Measurements from ENCODE around the gene TMEM151A.

The TMEM151A gene

GRCh38 chr11:66322732-66323427 lies 31.2 kb downstream of the TMEM151A start:
- no peak for DNase-seq (ENCODE audit: insufficient read length, low spot score)
- no peak for FAIRE-seq
- no peak for TF ChIP-seq POLR2A (IDR thresholded peaks at IDR 0.05; ENCODE audit: low read depth, low read length)

GRCh38 chr11:66323684-66324083 lies 32.0 kb downstream of the TMEM151A start:
- DNase-seq (ENCODE audit: insufficient read length, low spot score) (no peak), FAIRE-seq (no peak)
- no peak for TF ChIP-seq POLR2A (IDR thresholded peaks at IDR 0.05; ENCODE audit: low read depth, low read length)

- FAIRE-seq, result no peak
- no peak for TF ChIP-seq POLR2A (IDR thresholded peaks at IDR 0.05; ENCODE audit: low read depth, low read length)
- DNase-seq (ENCODE audit: insufficient read length, low spot score), result no peak
Observed at GRCh38 chr11:66324664-66325063, 33.0 kb downstream of the TMEM151A start.

- FAIRE-seq, result no peak
- TF ChIP-seq POLR2A (IDR thresholded peaks at IDR 0.05; ENCODE audit: low read depth, low read length), result no peak
- no peak for DNase-seq (ENCODE audit: insufficient read length, low spot score)
Observed at GRCh38 chr11:66325263-66325671, 33.6 kb downstream of the TMEM151A start.

GRCh38 chr11:66326261-66327111 lies 34.8 kb downstream of the TMEM151A start:
- DNase-seq (ENCODE audit: insufficient read length, low spot score), result peak; percentile 76
- 0 out of 2 replicates have a peak, but pooled peaks have one; percentile 18 for TF ChIP-seq POLR2A (IDR thresholded peaks at IDR 0.05; ENCODE audit: low read depth, low read length)
- no peak for FAIRE-seq

- DNase-seq (ENCODE audit: insufficient read length, low spot score) (peak; percentile 82), FAIRE-seq (no peak)
Observed at GRCh38 chr11:66327171-66328030, 35.7 kb downstream of the TMEM151A start.

GRCh38 chr11:66328031-66328301 lies 36.3 kb downstream of the TMEM151A start:
- no peak for FAIRE-seq
- TF ChIP-seq POLR2A (IDR thresholded peaks at IDR 0.05; ENCODE audit: low read depth, low read length), result no peak; the same call in 1 of the 2 replicates
- no peak for DNase-seq (ENCODE audit: insufficient read length, low spot score)

More at GRCh38 chr11:66327171-66328030, 35.7 kb downstream of the TMEM151A start:
- peak; percentile 30; the same call in 1 of the 2 replicates for TF ChIP-seq POLR2A (IDR thresholded peaks at IDR 0.05; ENCODE audit: low read depth, low read length)

- FAIRE-seq (no peak), DNase-seq (ENCODE audit: insufficient read length, low spot score) (peak; percentile 72)
- TF ChIP-seq POLR2A (IDR thresholded peaks at IDR 0.05; ENCODE audit: low read depth, low read length), result no peak
Observed at GRCh38 chr11:66328302-66329144, 36.8 kb downstream of the TMEM151A start.

- DNase-seq (ENCODE audit: insufficient read length, low spot score), result no peak
- TF ChIP-seq POLR2A (IDR thresholded peaks at IDR 0.05; ENCODE audit: low read depth, low read length), result no peak
- FAIRE-seq, result no peak
Observed at GRCh38 chr11:66329165-66329673, 37.5 kb downstream of the TMEM151A start.

- DNase-seq (ENCODE audit: insufficient read length, low spot score) (no peak), FAIRE-seq (no peak)
- no peak for TF ChIP-seq POLR2A (IDR thresholded peaks at IDR 0.05; ENCODE audit: low read depth, low read length)
Observed at GRCh38 chr11:66330931-66331330, 39.2 kb downstream of the TMEM151A start.

GRCh38 chr11:66331542-66332370 lies 40.1 kb downstream of the TMEM151A start:
- DNase-seq (ENCODE audit: insufficient read length, low spot score), result no peak
- FAIRE-seq, result no peak
- TF ChIP-seq POLR2A (IDR thresholded peaks at IDR 0.05; ENCODE audit: low read depth, low read length), result no peak

Data from H54 (cell line).